CD4-positive, alpha-beta T cell (primary cell): ENCODE measurements around the gene LBH. TPM values are rescaled to one million over a fixed set of nuclear protein-coding genes. Genes with fewer than 3 reads are reported as not detected.
A peak's percentile ranks its signal among the peaks of the same experiment; 100 is the strongest.

ENCODE experiments used
- ATAC-seq: fragments of 200-7000 bp; cut with Tn5 transposase; one replicate; pipeline ENCODE4 v1.10.0; 2022; ENCODE audit warnings: mild to moderate bottlenecking; ENCODE audit not compliant: poor library complexity
- CTCF ChIA-PET: fragments of 350-600 bp; sonication (Branson Sonifier 250); formaldehyde crosslinking; loops from one replicate; lab custom pipeline; 2021; ENCODE audit warnings: antibody characterized with exemption, inconsistent platforms; lab: Charles Lee
- POLR2A ChIA-PET: fragments of 350-600 bp; sonication (Branson Sonifier 250); formaldehyde crosslinking; loops from one replicate; lab custom pipeline; 2021; ENCODE audit warnings: antibody characterized with exemption, inconsistent platforms; lab: Charles Lee
- DNase-seq, 14 experiments: peaks; one replicate each; pipeline ENCODE4 v3.0.0-alpha.2; 2013 to 2020; ENCODE audit warnings: mixed read lengths in 2 of 14
- H3K27ac ChIP-seq, 2 donors: one replicate each; pipeline versions ENCODE4 v1.5.1 to v1.7.0; 2013; ENCODE audit warnings: low read length in 2 of 2, low read depth in 1 of 2, mild to moderate bottlenecking in 1 of 2
- H3K27me3 ChIP-seq, 2 experiments: 1 replicate in 1 of 2; 2 replicates in 1 of 2; pipeline versions ENCODE4 v1.6.1 to v1.7.0; 2013; ENCODE audit warnings: low read length in 2 of 2, control low read depth in 1 of 2, mild to moderate bottlenecking in 1 of 2, moderate library complexity in 1 of 2; ENCODE audit not compliant: insufficient read depth in 2 of 2, control insufficient read depth in 1 of 2
- H3K36me3 ChIP-seq: one replicate; pipeline ENCODE4 v1.6.1; 2013; ENCODE audit warnings: low read length, control low read depth; ENCODE audit not compliant: insufficient read depth
- H3K4me1 ChIP-seq: one replicate; pipeline ENCODE4 v1.6.1; 2013; ENCODE audit warnings: low read length, control low read depth; ENCODE audit not compliant: insufficient read depth
- H3K4me3 ChIP-seq: one replicate; pipeline ENCODE4 v1.5.1; 2013; ENCODE audit warnings: mild to moderate bottlenecking, low read length, moderate library complexity
- H3K9me3 ChIP-seq, 2 experiments: 1 replicate in 1 of 2; 2 replicates in 1 of 2; pipeline versions ENCODE4 v1.6.1 to v1.7.0; 2013; ENCODE audit warnings: low read length in 2 of 2, mild to moderate bottlenecking in 2 of 2, control low read depth in 1 of 2, moderate library complexity in 1 of 2; ENCODE audit not compliant: control insufficient read depth in 1 of 2, insufficient read depth in 1 of 2
- H3K27ac Mint-ChIP-seq: one replicate; pipeline ENCODE4 v1.8.0; 2020; ENCODE audit warnings: mixed read lengths
- H3K27me3 Mint-ChIP-seq: one replicate; pipeline ENCODE4 v1.8.0; 2021; ENCODE audit warnings: mixed read lengths
- H3K36me3 Mint-ChIP-seq: one replicate; pipeline ENCODE4 v1.8.0; 2021; ENCODE audit warnings: low read depth, mixed read lengths
- H3K4me1 Mint-ChIP-seq: one replicate; pipeline ENCODE4 v1.8.0; 2021; ENCODE audit warnings: low read depth, mixed read lengths
- H3K4me3 Mint-ChIP-seq: one replicate; pipeline ENCODE4 v1.8.0; 2020; ENCODE audit warnings: mild to moderate bottlenecking, mixed read lengths
- H3K9me3 Mint-ChIP-seq: one replicate; pipeline ENCODE4 v1.8.0; 2020; ENCODE audit warnings: mixed read lengths
- CTCF ChIP-seq: fragments of 200-600 bp; IDR thresholded peaks from one replicate; pipeline ENCODE4 v1.8.0; 2022; ENCODE audit warnings: antibody characterized with exemption, mild to moderate bottlenecking
- intact Hi-C, 2 experiments: fragments of 100-400 bp; cut with DNase I in 1 of 2; cut with micrococcal nuclease in 1 of 2; formaldehyde crosslinking; loops; one replicate each; pipeline versions ENCODE4 v1.15.1 to v1.9.0; 2023 to 2025; cut with DNase I, micrococcal nuclease
- total RNA-seq, 174 experiments: library from RNA in 2 of 174; stranded (reverse) in 2 of 174; gene quantifications; one replicate each; pipeline ENCODE4 v1.2.3 and lab custom pipeline; 2021 to 2026

The LBH gene
- total RNA-seq, 2 experiments from 2014 or later = 131 to 135 TPM

DNA sequence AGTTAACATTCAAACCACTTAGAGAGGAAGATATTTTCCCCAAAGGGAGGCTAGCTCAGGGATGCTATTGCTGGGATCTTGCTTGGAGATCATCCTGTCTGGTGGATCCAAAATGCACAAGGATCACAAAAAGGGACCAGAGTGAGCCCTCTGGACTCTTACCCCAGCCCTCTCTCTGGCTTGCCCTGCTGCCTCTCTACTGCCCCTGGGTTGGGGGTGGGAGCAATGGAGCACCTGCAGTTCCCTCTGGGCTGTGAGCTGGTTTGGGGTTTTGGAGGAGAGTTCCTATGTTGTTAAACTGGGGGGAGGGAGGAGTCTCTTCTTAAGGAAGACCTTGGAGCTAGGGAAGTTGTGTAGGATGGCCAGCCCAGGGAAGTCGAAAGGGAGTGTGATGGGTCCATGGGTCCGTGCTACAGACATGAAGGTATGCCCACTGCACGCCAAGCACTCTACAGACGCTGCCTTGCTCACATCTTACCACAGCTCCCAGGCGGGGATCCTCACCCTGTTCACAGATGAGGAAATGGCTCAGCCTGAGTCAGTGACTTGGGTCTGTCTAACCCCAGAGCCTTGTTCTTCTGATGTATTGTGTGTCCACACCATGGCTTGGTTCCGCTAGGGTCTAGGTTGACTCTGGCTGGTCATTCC lies 3.8 kb downstream of the LBH start:
- Mint-ChIP-seq H3K4me1 (peaks cover 81% of the 10 kb centered on the region), H3K9me3 (no peaks in the 10 kb centered on the region), H3K36me3 (peaks cover 92% of the 10 kb centered on the region), H3K4me3 (peak overlapping the region; percentile 93), H3K27ac (peak overlapping the region; percentile 99), H3K27me3 (no peaks in the 10 kb centered on the region)
- DNase-seq (peak in 13 of 14 experiments; percentile 37 to 78 (median 57)), ATAC-seq (peak; percentile 9)
- POLR2A ChIA-PET = interaction anchor here (0.7 to 15.7 kb wide), 11 partner anchors 10 to 476 kb away, joined by 3 to 373 read pairs (median 43); partner anchors contain the start of genes LCLAT1 and YPEL5
- H3K4me1 ChIP-seq = peaks cover 73% of the 10 kb centered on the region
- TF ChIP-seq CTCF = no peak
- intact Hi-C loops = loop anchor here in 1 of 2 experiments (2.0 to 10.0 kb wide), 2 partner anchors 212 to 240 kb away; partner anchors contain the start of gene LCLAT1
- peak overlapping the region; percentile 87 for H3K4me3 ChIP-seq
- H3K27me3 ChIP-seq = no peaks in the 10 kb centered on the region
- CTCF ChIA-PET = interaction anchor here (0.8 to 9.3 kb wide), 6 partner anchors 12 to 476 kb away, joined by 3 to 46 read pairs (median 4); no protein-coding TSS in a partner anchor
- H3K36me3 ChIP-seq = peaks cover 58% of the 10 kb centered on the region
- no peaks in the 10 kb centered on the region for H3K9me3 ChIP-seq
- H3K27ac ChIP-seq = peak overlapping the region; percentile 68 to 96

- ATAC-seq = no peak
- POLR2A ChIA-PET = interaction anchor here (1.3 to 15.7 kb wide), 10 partner anchors 10 to 211 kb away, joined by 3 to 373 read pairs (median 28); partner anchors contain the start of genes LCLAT1 and YPEL5
- no peaks in the 10 kb centered on the region for H3K27me3 ChIP-seq
- H3K4me1 ChIP-seq = peaks cover 74% of the 10 kb centered on the region
- no peaks in the 10 kb centered on the region for H3K9me3 Mint-ChIP-seq
- no peaks in the 10 kb centered on the region for H3K27me3 Mint-ChIP-seq
- DNase-seq = peak in 4 of 14 experiments; percentile 25 to 57 (median 42)
- peaks cover 94% of the 10 kb centered on the region for H3K36me3 Mint-ChIP-seq
- H3K4me3 Mint-ChIP-seq = peak overlapping the region; percentile 93
- H3K27ac ChIP-seq = peak overlapping the region; percentile 68 to 96
- intact Hi-C loops = loop anchor here in 1 of 2 experiments (2.0 to 10.0 kb wide), 3 partner anchors 19 to 239 kb away; partner anchors contain the start of gene LCLAT1
- peak overlapping the region; percentile 87 for H3K4me3 ChIP-seq
- TF ChIP-seq CTCF = no peak
- CTCF ChIA-PET = interaction anchor here (1.5 to 9.3 kb wide), 5 partner anchors 11 to 476 kb away, joined by 4 to 46 read pairs (median 8); no protein-coding TSS in a partner anchor
- H3K9me3 ChIP-seq = no peaks in the 10 kb centered on the region
- peaks cover 67% of the 10 kb centered on the region for H3K36me3 ChIP-seq
- peak overlapping the region; percentile 99 for H3K27ac Mint-ChIP-seq
- peaks cover 83% of the 10 kb centered on the region for H3K4me1 Mint-ChIP-seq
Measured at GRCh38 chr2:30235859-30236535, 4.7 kb downstream of the LBH start.

GRCh38 chr2:30236591-30237238 lies 5.4 kb downstream of the LBH start:
- ATAC-seq = no peak
- no peak for TF ChIP-seq CTCF
- CTCF ChIA-PET = interaction anchor here (1.2 to 9.3 kb wide), 6 partner anchors 10 to 99 kb away, joined by 4 to 46 read pairs (median 10); no protein-coding TSS in a partner anchor
- Histone ChIP-seq H3K4me3 (peak overlapping the region; percentile 87), H3K27me3 (no peaks in the 10 kb centered on the region), H3K27ac (peak overlapping the region; percentile 68 to 96), H3K9me3 (no peaks in the 10 kb centered on the region), H3K4me1 (peaks cover 80% of the 10 kb centered on the region), H3K36me3 (peaks cover 73% of the 10 kb centered on the region)
- Mint-ChIP-seq H3K4me3 (peak overlapping the region; percentile 93), H3K36me3 (peaks cover 97% of the 10 kb centered on the region), H3K4me1 (peaks cover 88% of the 10 kb centered on the region), H3K9me3 (no peaks in the 10 kb centered on the region), H3K27me3 (no peaks in the 10 kb centered on the region), H3K27ac (peak overlapping the region; percentile 99)
- POLR2A ChIA-PET = interaction anchor here (0.9 to 15.7 kb wide), 10 partner anchors 9 to 185 kb away, joined by 3 to 373 read pairs (median 12); partner anchors contain the start of gene YPEL5
- no peak for DNase-seq
- intact Hi-C loops = loop anchor here in 1 of 2 experiments (2.0 to 10.0 kb wide), 2 partner anchors 18 to 238 kb away; no protein-coding TSS in a partner anchor
